NCI-H146 treated with DMSO at 0.1 percent for 48 hours (cell line): ENCODE measurements around the gene OBP2B.
"Not testable (repeated sequence)": the region's sequence is repeated elsewhere in the genome, so short reads cannot be mapped to it uniquely, and the experiment has no call there.

Experiments used
- DNase-seq: peaks from one replicate; lab custom pipeline; 2025; ENCODE audit not compliant: unreplicated experiment; lab: John Stamatoyannopoulos, UW

OBP2B gene

GRCh38 chr9:133223159-133223756 lies 14.2 kb upstream of the OBP2B start:
- DNase-seq = not testable (repeated sequence)

- DNase-seq = not testable (repeated sequence)
Measured at GRCh38 chr9:133221994-133222393, 12.9 kb upstream of the OBP2B start.

- DNase-seq = no peak
Measured at GRCh38 chr9:133221177-133221809, 12.2 kb upstream of the OBP2B start.

GRCh38 chr9:133218049-133218975 lies 9.3 kb upstream of the OBP2B start:
- DNase-seq = not testable (repeated sequence)

GRCh38 chr9:133217333-133217988 lies 8.4 kb upstream of the OBP2B start:
- DNase-seq = not testable (repeated sequence)

GRCh38 chr9:133214276-133214675 lies 5.2 kb upstream of the OBP2B start:
- not testable (repeated sequence) for DNase-seq

- DNase-seq = no peak
Measured at GRCh38 chr9:133210609-133211008, 1.6 kb upstream of the OBP2B start.

- DNase-seq = no peak
Measured at GRCh38 chr9:133210202-133210532, 1.1 kb upstream of the OBP2B start.

GRCh38 chr9:133209327-133210201 lies 514 bp upstream of the OBP2B start:
- DNase-seq = not testable (repeated sequence)

GRCh38 chr9:133208171-133208879 lies 725 bp downstream of the OBP2B start:
- DNase-seq = not testable (repeated sequence)

- no peak for DNase-seq
Measured at GRCh38 chr9:133207540-133208170, 1.4 kb downstream of the OBP2B start.

- DNase-seq = no peak
Measured at GRCh38 chr9:133207021-133207531, 2.0 kb downstream of the OBP2B start.

- DNase-seq = no peak
Measured at GRCh38 chr9:133205996-133206931, 2.8 kb downstream of the OBP2B start.

- DNase-seq = not testable (repeated sequence)
Measured at GRCh38 chr9:133205481-133205887, 3.6 kb downstream of the OBP2B start.

GRCh38 chr9:133204993-133205336 lies 4.1 kb downstream of the OBP2B start:
- DNase-seq = no peak

GRCh38 chr9:133204335-133204992 lies 4.6 kb downstream of the OBP2B start:
- DNase-seq = no peak

GRCh38 chr9:133203506-133204075 lies 5.5 kb downstream of the OBP2B start:
- DNase-seq = no peak
